Stimulated activated CD4-positive, alpha-beta T cell treated with anti-CD3 and anti-CD28 coated beads, Interleukin-1b, Interleukin-23, amount 100 ng/mL, for 24 hours (primary cell): ENCODE data around the gene CPLANE2.
"Not testable (repeated sequence)": the region's sequence is repeated elsewhere in the genome, so short reads cannot be mapped to it uniquely, and the experiment has no call there.

Source experiments
- DNase-seq, 4 experiments: peaks; one replicate each; pipeline ENCODE4 v3.0.0-alpha.2; 2020; ENCODE audit warnings: low read depth in 4 of 4, low spot score in 1 of 4

The CPLANE2 gene

DNA sequence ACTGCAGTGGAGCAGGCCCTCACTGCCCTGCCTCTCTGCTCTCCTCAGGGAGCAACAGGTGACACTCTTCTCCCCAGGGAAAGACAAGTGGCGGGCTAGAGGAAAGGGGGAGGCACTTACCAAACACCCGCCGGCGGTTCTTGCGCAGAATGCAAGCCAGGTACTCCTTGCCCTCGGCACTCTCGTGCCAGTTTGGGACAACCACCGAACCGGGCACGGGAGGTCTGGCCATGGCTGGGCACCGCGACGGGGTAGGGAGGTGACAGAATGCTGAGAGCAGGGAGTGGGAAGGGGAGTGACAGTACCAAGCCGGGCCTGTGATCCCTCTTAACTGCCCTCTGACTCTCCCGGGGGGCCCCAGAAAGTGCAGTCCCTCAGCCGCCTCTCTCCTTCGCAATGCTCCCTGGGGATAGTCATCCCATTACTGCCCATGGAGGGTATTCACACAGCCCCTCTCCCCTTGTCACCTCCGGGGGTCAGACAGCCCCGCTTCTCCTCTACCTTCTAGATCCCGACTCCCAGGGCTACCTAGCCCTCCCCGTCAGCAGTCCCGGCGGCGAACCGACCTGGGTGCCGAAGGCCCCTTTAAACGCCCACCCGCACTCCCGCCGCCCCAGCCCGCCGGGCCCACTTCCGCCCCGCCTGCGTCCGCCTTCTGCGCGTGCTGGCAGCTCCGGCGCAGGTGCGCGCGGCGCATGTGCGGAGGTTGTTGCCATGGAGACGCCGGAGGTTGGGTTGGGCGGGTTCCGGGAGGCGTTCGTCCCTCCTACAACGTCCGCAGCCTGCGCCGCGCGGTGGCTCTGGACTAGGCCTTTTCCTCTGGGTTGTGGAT is at the start of gene CPLANE2:
TSS of gene CPLANE2 (minus strand) at position 673 of the 832 bp plus-strand sequence. CDS start at position 232, 441 bp downstream.
- DNase-seq: peak; percentile 88 to 95 (median 92)

DNA sequence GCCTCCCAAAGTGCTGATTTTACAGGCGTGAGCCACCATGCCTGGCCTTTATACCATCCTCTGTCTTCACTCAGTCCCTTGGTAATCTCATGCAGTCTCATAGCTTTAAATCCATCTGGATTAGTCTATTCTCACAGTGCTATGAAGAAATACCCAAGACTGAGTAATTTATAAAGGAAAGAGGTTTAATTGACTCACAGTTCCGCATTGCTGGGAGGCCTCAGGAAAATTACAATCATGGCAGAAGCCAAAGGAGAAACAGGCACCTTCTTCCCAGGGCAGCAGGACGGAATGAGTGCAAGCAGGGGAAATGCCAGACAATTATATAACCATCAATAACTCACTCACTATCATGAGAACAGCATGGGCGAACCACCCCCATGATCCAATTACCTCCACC is 49.1 kb upstream of the CPLANE2 start:
- DNase-seq: no peak

DNA sequence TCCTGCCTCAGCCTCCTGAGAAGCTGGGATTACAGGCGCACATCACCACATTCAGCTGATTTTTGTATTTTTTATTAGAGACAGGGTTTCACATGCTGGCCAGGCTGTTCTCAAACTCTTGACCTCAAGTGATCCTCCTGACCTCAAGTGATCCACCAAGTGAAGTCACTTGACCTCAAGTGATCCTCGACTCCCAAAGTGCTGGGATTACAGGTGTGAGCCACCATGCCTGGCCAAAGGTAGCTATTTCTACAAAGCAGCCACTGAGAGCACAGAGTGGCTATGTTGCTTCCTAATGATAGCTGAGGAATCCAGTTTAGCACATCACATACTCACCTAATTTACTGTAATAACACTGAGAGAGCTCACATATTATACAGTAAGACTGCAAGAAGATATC is 44.8 kb upstream of the CPLANE2 start:
- no peak for DNase-seq

DNA sequence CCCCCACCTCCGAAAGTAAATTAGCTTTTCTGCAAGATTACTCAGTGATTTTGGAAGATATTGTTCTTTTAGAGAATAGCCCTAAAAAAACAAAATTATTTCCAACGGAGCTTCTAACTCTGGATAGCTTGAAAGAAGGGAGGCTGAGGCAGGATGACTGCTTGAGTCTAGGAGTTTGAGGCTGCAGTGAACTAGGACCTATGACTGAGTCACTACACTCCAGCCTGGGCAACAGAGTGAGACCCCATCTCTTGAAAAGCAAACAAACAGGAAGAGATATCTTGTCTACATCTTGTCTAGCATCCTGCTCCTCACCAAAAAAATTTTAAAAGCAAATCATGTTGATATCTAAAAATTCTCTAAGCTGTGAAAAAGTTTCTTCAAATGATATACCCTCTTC is 42.2 kb upstream of the CPLANE2 start:
- no peak for DNase-seq

DNA sequence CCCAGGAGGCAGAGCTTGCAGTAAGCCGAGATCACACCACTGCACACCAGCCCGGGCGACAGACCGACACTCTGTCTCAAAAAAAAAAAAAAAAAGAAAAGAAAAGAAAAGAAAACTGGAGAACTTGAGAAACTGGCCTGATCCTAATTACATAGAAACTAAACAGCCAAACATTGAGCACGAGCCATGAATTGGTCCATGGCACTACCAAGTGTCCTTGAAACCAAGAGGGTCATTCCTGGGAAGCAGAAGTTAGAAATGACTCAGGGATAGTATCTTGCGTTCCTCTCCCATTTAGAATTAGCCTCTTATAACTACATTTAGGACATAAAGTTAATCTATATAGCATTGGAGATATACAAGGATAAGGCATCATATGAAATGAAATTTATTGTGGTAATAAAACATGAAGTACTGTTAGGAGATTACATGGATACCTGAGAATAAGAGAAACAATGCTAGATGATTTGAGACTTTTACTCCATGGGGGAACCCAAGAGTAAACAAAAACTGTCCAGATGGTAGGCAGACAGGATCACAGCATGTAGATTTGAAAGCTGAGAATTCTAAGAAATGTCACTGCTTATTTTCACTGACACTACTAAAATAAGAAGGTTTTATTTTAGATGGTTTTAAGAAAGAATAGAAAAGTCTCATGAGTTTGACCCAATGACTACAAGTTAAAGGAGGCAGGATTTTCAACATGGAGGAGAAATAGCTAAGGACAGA is 39.5 kb upstream of the CPLANE2 start:
- no peak for DNase-seq

DNA sequence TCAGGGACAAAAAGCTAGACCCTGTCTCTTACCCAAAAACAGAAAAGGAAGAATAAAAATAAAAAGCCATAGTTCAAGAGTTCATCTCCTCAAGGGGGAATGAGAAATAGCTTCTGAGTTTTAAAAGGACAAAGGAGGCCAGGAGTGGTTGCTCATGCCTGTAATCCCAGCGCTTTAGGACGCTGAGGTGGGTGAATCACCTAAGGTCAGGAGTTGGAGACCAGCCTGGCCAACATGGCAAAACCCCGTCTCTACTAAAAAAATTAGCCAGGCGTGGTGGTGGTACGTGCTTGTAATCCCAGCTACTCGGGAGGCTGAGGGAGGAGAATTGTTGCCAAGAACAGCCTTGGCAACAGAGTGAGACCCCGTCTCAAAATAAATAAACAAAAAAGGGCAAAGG is 38.6 kb upstream of the CPLANE2 start:
- DNase-seq: no peak

GRCh38 chr1:16267690-16268180 is 30.8 kb upstream of the CPLANE2 start:
- no peak for DNase-seq

DNA sequence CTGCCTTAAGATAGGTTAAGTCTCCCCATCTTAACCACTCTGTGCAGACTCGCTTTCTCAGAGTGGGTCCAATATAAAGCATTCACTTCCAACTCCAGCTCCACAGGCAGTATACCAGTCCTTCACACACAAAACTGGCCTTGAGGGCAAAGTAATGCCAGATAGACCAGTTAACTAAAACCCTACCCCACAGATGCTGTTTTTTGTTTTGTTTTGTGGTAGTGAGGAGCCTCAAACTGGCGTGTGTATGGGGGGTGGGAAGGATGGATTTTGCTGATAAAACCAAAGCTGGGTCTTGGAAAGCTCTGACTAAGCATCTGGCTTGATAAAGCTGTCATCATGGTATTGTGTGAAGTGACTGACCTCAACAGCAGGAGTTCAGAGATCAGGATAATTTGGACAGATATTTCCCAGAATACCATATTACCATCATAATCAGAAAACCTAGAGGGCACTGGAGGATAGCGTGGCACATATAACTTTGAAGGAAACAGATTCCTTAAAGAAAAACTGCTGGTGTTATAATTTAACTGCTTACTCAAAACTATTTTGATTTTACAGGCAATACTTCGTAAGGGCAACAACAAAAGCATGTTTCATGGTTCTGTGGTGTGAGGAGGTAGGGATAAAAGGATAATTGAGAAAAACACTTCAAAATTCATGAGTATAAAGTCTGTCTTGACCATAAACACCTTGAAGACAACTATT is 29.6 kb upstream of the CPLANE2 start:
- DNase-seq: no peak

GRCh38 chr1:16262067-16262466 is 25.1 kb upstream of the CPLANE2 start:
- DNase-seq: no peak

DNA sequence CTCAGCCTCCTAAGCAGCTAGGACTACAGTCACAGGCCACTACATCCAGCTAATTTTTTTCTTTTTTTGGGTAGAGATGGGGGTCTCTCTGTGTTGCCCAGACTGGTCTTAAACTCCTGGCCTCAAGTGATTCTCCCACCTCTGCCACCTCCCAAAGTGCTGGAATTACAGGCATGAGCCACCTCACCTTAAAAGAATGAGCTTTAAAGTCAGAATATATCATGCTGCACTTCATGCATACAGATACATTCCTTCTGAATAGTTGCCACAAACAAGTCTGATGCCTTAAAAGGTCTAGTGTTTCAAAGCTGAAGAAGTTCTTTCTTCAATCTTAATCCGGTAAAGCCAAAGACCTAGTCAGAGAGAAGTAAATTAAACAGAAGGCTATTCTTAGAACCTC is 23.8 kb upstream of the CPLANE2 start:
- no peak for DNase-seq

DNA sequence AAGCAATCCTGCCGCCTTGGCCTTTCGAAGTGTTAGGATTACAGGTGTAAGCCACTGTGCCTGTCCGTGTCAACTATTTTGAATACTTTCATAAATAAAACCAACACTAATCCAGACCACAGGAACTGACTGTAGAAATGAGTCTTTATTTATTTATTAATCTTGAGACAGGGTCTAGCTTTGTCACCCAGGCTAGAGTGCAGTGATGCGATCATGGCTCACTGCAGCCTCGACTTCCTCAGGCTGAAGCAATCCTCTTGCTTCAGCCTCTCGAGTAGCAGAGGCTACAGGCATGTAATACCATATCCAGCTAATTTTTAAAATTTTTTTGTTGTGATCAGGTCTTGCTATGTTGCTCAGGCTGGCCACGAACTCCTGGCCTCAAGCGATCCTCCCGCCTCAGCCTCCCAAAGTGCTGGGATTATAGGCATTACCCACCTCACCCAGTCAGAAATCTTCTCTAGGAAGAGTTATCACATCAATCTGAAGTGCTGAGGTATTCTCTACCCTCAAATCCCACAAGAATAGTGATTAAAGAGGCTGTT is 21.7 kb upstream of the CPLANE2 start:
- no peak for DNase-seq

DNA sequence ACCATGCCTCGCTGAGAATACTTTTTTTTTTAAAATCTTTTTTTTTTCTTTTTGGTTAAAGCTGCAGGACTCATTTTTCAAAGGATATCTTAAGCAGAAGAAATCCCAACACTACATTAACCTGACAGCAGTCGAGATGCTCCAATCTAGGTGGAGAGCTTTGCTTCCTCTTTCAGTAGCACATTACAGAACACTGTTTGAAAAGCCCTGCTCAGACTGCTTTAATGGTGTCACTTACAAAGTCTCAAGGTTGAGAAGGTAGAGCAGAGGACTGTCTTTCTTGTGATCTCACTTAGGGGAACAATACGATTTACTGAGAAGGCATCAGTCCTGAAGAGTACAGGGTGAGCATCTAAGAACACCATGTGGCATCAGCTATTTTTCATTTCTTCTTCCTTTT is 21.0 kb upstream of the CPLANE2 start:
- DNase-seq: no peak

GRCh38 chr1:16257556-16257955 is 20.6 kb upstream of the CPLANE2 start:
- DNase-seq: not testable (repeated sequence)

DNA sequence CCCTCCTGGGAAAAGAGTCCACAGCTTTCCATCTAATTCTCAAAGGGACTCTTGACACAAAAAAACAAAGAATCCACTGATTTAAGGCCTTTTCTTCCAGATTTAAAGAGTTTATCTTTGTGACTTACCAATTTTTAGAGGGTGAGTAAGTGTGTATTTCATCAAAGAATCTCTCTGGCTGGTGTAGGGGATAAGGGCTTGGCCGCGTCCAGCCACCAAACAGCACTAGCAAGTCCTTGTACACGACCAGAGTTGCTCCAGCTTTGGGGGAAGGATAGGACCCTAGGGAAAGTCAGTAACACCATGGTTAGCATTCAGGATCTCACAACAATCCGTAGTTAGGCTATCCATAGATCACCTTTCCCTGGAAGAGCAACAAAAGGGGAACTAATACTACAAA is 19.5 kb upstream of the CPLANE2 start:
- no peak for DNase-seq

DNA sequence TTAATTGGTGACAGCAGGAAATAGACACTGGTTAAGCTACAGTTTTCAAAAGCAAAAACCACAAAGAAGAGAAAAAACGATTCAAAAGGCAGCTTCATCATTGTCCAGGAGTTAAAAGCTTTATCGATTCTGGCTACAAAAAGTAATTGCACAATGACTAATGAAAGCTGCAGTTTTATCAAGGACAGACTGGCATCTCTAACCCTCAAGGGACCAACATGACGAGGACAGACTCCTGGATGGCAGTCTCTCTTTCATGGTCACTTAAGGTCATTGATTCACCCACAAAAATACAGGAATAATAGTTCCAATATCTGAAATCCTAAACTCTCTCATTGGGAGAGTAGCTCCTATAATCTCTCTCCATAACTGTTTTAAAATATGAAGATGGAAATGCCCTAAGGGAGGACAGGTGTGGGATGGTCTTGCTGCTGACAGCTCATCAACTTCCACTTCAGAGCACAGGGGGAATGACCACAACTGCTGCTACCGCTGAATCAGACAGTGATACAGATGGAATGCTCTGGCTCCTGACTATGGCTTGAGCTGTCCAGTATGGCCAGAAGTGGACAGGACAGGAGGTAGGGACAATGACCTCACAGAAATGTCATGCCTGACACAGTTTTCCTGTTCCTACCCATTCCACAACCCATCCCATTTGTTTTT is 17.4 kb upstream of the CPLANE2 start:
- no peak for DNase-seq

- DNase-seq: no peak
These were observed 16.4 kb upstream of the CPLANE2 start for GRCh38 chr1:16253332-16253922.

DNA sequence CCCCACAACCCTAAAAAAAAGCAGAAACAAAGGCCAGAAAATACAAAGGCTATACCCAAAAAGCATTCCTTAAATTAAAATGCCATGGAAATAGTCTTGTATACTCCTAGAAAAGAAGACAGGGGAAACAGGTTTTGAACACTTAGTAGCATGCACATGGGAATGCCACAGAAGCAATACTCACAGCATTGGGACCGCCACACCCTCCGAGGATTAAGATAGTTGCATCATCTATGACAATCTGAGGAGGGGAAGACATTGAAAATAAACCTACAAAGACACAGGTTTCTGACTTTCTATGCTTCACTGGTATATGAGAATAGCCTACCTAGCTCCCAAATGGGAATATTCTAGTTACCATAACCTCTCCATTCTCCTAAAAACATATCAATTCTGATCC is 15.9 kb upstream of the CPLANE2 start:
- DNase-seq: no peak

DNA sequence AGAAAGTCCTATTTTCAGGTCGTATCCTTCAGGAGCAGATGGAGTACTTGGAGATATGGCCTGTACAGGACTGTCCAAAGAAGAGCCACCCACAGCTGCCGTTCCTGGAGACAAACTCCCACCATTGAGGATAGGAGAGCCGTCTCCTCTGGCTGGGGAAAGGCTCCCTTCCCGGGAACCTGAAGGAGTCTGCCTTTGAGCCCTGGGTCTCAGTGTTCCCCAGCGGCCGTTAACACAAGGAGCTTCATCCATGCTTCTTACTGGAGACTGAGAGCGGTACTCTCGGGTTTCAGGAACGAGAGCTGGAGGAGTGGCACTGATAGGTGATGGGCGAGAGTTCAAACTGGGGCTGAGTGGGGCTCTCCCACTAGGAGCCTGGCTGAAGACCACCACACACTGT is 14.4 kb upstream of the CPLANE2 start:
- DNase-seq: no peak

DNA sequence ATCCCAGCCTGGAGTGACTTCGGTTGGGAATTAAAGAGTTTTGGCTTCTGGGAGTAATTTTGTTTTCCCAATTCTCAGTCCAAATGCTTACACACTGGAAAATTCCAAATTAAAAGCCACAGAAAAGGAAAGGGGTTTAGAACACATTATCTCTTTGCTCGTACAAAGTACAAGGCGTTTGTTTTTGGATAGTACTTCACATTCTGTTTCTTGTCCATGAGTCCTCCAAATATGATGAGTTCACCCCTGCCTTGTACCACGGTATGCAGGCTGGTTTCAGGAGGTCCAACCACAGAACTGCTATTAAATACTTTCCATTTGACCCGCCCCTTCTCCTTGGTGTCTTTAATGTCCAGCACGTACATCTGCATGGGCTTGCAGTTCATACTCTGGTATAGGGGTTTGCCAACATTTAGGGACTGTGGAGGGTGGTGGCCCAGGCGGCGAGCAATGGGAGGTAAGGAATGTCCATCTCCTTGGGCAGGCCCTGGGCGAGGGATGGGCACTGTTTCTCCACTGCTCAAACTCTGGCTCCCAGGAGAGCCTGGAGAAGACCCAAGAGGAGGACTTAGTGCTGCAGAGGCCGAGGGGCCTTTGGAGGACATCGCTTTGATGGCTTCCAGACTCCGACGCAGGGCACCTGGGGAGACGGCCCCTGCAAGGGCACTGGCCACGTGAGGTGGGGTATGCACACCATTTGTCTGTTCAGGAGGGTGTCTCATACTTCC is 13.7 kb upstream of the CPLANE2 start:
- no peak for DNase-seq
